Activated naive CD8-positive, alpha-beta T cell (primary cell): ENCODE results near the gene C2orf15.
A peak's percentile ranks its signal among the peaks of the same experiment; 100 is the strongest.

ENCODE experiments used
- H3K27ac Mint-ChIP-seq: one replicate; pipeline ENCODE4 v1.8.0; 2021; ENCODE audit warnings: mixed read lengths
- H3K27me3 Mint-ChIP-seq: one replicate; pipeline ENCODE4 v1.8.0; 2021; ENCODE audit warnings: mixed read lengths
- H3K36me3 Mint-ChIP-seq: one replicate; pipeline ENCODE4 v1.8.0; 2021; ENCODE audit warnings: mixed read lengths
- H3K4me1 Mint-ChIP-seq: one replicate; pipeline ENCODE4 v1.8.0; 2021; ENCODE audit warnings: low read depth, mixed read lengths
- H3K4me3 Mint-ChIP-seq: one replicate; pipeline ENCODE4 v1.8.0; 2021; ENCODE audit warnings: mild to moderate bottlenecking, mixed read lengths
- H3K9me3 Mint-ChIP-seq: one replicate; pipeline ENCODE4 v1.8.0; 2021; ENCODE audit warnings: low read depth, mixed read lengths

The C2orf15 gene

DNA sequence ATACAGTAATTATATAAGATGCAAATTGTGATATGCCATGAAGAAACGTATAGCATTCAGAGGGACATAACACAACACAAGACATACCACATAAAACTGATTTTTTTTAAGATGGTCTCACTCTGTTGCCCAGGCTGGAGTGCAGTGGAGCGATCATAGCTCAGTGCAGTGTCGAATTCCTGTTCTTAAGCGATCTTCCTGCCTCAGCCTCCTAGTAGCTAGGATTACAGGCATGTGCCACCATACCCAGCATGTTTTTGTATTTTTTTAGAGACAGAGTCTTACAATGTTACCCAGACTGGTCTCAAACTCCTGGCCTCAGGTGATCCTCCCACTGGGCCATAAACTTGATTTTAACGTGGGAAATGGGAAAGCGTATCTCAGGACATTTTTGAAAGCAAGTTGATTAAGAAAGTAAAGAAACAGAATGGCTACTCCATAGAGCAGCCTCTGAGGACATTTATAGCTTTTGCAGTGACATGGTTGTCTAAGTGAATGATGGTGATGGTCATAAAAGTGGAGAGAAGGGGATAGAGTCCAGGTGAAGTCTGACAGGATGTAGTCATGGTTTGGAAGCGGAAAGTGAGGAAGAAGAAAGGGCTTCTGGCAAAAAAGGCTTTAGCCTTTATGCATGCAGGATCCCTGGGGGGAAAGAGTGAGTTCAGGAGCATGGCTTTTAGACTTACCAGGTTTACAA is 10.8 kb downstream of the C2orf15 start:
- H3K4me3 Mint-ChIP-seq: no peak overlapping the region
- H3K4me1 Mint-ChIP-seq: peaks cover 19% of the 10 kb centered on the region
- H3K27ac Mint-ChIP-seq: no peak overlapping the region
- no peaks in the 10 kb centered on the region for H3K9me3 Mint-ChIP-seq
- H3K27me3 Mint-ChIP-seq: no peaks in the 10 kb centered on the region
- H3K36me3 Mint-ChIP-seq: peaks cover 2% of the 10 kb centered on the region

DNA sequence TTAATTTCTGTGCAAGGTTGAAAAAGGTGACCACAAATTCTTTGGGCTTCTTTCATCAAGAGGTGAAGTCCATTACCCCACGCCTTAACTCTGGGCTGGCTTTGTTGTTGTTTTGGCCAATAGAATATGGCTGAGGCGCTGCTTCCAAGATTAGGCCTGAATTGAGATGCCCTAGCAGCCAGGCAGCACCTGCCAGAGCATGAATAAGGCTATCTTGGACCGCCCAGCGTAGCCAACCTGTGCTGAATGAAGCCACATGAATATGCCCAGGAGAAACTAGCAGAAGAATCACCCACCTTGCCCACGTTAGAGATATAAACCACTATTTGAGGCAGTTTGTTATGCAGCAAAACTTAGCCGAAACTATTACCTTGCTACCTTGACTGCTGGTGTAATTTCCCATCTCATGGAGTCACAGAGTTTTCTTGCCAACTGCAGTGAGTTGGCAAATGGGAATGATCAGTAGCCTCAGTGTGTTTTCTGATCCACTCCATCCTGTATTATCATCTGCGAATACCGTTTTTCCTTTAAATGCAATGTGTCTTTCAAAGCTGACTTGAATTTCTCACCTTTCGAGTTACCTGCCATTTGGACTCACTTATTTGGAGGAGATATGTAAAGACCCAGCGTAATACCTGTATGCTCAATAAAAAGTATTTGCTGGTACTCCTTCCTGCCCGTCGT is 12.6 kb downstream of the C2orf15 start:
- Mint-ChIP-seq H3K27me3 (no peaks in the 10 kb centered on the region), H3K9me3 (no peaks in the 10 kb centered on the region), H3K27ac (peak overlapping the region; percentile 95), H3K4me3 (no peak overlapping the region), H3K4me1 (peaks cover 27% of the 10 kb centered on the region), H3K36me3 (peaks cover 5% of the 10 kb centered on the region)

DNA sequence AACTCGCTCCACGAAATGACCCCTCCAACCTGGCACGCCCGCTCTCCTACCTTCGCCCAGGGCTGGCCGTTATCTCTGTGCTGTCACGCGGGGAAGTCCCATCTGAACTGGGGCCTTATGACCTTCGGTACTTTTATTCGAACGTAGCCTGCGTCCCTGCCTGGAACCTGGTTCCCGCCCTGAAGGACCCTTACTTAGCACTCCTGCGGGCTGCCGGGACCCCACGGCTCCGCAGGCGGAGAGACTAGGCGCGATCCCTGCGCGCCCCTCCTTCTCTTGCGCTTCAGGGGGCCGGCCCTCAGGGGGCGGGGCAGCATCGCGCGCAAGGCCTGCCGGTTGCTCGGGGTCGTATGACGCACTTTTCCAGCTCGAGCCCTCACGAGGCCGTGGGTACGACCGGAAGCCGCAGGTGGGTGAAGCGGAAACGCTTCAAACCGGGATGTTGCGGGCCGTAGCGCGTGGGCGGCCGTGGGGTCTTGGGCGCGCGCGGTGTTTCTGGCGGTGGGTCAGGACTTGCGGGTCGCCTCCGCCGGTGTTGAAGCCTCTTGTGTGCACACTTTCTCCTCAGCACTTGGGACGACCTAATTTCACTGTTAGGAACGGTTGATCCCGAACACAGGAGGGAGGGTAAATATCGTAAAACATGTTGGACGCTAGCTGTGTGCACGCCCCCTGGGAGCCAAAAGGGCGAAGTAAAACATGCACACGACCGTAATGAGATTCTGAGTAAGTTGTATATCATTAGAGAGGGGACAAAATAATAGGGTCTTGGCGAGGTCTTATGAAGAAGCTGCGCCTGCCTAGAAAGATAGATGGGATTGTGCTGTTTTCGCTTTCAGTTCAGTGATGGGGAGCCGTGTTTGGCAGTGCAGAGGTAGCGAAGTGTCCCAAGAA is 13.4 kb downstream of the C2orf15 start, which contains the start of the genes LIPT1 and TSGA10:
Gene LIPT1, plus strand, starts transcription at position 325 of the 894 bp plus-strand sequence. CDS start 6,991 bp downstream, outside the sequence.
Gene TSGA10, minus strand, starts transcription at position 300 of the 894 bp plus-strand sequence. CDS start 45,503 bp downstream, outside the sequence.
- no peaks in the 10 kb centered on the region for H3K27me3 Mint-ChIP-seq
- peaks cover 31% of the 10 kb centered on the region for H3K4me1 Mint-ChIP-seq
- no peaks in the 10 kb centered on the region for H3K9me3 Mint-ChIP-seq
- peaks cover 7% of the 10 kb centered on the region for H3K36me3 Mint-ChIP-seq
- peak within 1 kb of the TSS; percentile 95 for H3K27ac Mint-ChIP-seq
- H3K4me3 Mint-ChIP-seq: no peak within 1 kb of the TSS

DNA sequence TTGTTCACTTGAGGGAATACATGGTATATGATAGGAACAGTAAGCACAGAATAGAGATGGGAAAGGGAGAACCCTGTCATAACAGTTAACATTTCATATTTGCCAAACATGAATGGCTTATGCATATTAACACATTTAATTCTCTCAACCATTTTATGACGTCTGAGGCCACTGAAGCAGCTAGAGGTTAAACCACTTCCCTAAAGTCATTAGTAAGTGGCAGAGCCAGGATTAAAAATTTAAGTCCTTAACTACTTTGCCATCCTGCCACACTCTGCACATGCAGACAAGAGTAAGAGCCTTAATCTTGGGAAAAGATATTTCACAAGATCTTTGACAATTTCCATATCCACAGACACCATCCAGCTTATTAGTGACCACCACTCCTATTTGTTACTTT is 15.4 kb downstream of the C2orf15 start:
- Mint-ChIP-seq H3K4me3 (peak overlapping the region; percentile 67), H3K9me3 (no peaks in the 10 kb centered on the region), H3K27me3 (no peaks in the 10 kb centered on the region), H3K4me1 (peaks cover 31% of the 10 kb centered on the region), H3K27ac (peak overlapping the region; percentile 56), H3K36me3 (peaks cover 5% of the 10 kb centered on the region)

DNA sequence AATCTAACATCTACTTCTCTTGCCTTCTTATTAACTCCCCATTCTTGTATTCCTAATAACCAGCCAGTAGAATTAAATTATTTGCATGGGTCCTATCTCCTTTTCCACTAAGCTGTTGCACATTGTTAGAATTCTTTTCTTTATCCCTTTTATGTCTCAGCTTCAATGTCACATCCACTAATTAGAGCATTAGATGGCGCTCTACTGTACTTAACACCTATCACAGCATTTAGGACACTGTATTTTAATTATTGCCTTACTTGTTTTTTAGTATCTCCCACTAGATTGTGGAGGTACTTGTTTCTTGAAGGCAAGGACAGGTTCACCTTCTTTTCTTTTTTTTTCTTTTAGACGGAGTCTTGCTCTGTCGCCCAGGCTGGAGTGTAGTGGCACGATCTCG is 17.1 kb downstream of the C2orf15 start:
- H3K36me3 Mint-ChIP-seq: peaks cover 5% of the 10 kb centered on the region
- H3K27ac Mint-ChIP-seq: peak overlapping the region; percentile 37
- no peak overlapping the region for H3K4me3 Mint-ChIP-seq
- peaks cover 31% of the 10 kb centered on the region for H3K4me1 Mint-ChIP-seq
- no peaks in the 10 kb centered on the region for H3K9me3 Mint-ChIP-seq
- H3K27me3 Mint-ChIP-seq: no peaks in the 10 kb centered on the region

DNA sequence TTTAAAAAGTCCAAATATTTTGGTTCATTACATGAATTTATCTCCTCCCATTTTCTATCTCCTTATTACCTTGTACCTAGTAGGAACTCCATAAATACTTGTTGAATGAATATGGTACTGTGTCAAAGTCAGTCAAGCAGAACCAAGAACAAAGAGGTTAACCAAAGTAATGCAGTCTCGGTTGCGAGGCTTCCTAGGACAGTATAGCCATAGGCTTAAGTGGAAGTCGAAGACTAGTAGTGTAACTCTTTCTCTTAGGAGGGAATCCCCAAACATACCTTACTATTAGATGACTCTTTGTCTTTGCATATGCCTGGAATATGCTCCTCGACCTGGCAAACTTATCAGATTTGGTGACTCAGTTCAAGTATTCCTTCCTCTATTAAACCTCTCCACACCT is 18.1 kb downstream of the C2orf15 start:
- Mint-ChIP-seq H3K27ac (peak overlapping the region; percentile 80), H3K27me3 (no peaks in the 10 kb centered on the region), H3K4me3 (no peak overlapping the region), H3K9me3 (no peaks in the 10 kb centered on the region), H3K4me1 (peaks cover 31% of the 10 kb centered on the region), H3K36me3 (peaks cover 5% of the 10 kb centered on the region)

DNA sequence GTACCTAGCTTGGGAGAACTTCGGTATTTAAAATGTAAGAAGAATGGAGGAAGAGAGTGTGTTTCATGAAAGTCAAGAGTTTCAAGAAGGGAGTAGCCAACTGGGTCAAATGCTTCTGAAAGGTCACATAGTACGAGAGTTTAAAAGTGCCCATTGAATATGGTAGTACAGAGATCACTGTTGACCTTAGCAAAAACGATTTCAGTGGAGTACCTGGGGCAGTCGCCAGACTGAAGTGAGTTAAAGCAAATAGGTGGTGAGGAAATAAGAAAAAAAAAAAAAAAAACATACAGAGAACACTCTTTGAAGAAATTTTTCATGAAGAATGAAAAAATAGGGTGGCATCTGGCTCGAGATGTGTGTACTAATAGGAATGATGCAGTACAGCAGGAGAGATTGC is 24.7 kb downstream of the C2orf15 start:
- Mint-ChIP-seq H3K27ac (peak overlapping the region; percentile 77), H3K4me3 (no peak overlapping the region), H3K27me3 (no peaks in the 10 kb centered on the region), H3K9me3 (no peaks in the 10 kb centered on the region), H3K36me3 (peaks cover 2% of the 10 kb centered on the region), H3K4me1 (peaks cover 11% of the 10 kb centered on the region)

DNA sequence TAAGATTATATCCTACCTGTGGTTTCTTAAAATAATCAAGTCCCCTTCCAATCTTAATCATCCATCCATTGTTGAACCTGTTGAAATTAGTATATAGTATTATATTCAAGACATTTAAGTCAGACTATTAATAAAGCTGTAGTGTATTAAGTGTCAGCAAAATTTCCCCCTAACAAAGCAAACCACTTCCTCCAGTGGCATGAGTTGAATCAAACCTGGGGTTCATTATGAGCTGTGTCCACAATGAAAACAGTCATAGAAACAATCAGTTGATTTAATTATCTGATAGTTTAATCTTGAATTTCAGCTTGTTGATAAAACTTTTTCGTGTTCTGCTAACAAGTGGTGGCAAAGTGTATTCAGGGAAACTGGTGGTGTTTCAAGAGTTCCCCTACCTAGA is 28.0 kb downstream of the C2orf15 start:
- no peaks in the 10 kb centered on the region for H3K9me3 Mint-ChIP-seq

DNA sequence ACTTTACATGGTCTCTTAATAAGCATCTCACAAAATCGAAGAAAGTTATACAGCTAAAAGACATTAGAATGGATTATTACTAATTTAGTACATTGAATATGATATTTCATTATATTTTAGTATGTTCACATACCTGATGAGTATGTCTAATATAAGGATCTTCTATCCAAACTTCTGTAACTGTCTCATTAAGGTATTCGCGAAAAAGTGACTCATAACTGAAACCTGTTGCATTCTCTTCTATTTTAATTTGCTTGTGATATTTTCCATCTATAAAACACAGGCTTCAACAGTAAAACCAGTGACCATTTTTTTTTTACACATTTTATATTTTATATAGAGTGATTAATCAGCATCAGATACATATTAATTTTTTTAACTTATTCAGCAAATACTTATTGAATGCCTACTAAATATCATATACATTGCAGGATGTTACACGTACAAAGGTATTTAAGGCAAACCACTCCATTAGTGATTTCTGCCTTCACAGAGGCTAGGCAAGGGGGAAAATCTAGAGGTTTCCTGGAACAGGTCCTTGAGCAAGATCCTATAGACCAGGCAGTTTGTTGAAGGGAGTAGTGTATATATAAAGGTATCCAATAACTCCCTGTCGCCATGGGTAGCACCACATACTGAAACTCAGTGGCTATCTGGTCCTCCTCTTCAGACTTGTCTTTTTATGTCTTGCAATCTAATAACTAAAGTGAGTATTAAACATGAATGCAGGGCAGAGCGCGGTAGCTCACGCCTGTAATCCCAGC is 30.1 kb downstream of the C2orf15 start:
- H3K27me3 Mint-ChIP-seq: no peaks in the 10 kb centered on the region
- peaks cover 35% of the 10 kb centered on the region for H3K4me1 Mint-ChIP-seq
- H3K36me3 Mint-ChIP-seq: peaks cover 2% of the 10 kb centered on the region
- no peak overlapping the region for H3K4me3 Mint-ChIP-seq
- no peaks in the 10 kb centered on the region for H3K9me3 Mint-ChIP-seq
- peak overlapping the region; percentile 78 for H3K27ac Mint-ChIP-seq

More for the DNA sequence above, 28.0 kb downstream of the C2orf15 start:
- Mint-ChIP-seq H3K36me3 (peaks cover 2% of the 10 kb centered on the region), H3K4me1 (peaks cover 23% of the 10 kb centered on the region), H3K4me3 (no peak overlapping the region), H3K27me3 (no peaks in the 10 kb centered on the region), H3K27ac (peak overlapping the region; percentile 28)

DNA sequence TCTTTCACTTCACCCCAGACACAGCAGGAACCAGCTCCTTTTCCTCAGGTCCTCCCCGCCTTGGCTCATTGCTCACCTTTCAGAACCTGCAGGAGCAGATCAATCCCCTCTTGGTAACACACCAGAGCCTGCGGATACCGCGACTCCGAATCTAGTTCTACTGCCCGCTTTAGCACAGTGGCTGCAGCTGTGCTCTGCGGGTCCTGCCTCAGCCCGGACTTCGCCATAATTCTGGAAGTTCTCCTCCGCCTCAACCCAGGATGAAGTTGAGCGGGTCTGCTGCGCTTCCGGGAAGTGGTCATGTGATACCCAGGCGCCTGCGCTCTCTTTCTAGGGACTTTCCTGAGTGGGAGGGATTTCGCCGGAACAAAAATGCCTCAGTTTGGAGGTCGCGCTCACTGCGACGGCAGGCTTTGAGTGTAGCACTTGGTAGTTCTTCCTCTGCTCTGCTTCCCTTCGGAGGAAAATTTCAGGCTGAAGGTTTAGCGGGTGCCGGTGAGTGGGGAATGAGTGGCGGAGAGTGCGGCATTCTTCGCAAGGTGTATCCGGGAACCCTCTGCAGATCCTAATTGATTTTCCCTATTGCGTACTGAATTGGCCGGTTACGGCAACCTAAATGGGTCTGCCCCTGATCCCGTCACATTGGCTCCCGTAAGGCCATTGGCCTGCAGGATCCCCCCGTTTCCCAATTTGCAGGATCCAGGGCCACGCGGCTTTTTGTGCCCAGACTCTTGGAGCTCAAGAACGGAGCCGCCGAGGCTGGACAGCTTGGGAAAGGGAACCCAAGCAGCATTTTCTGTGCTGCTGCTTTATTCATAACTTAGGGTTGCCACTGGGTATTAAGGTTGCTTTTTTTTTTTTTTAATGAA is 39.5 kb downstream of the C2orf15 start, which contains the start of the genes MITD1 and MRPL30:
Gene MITD1, minus strand, starts transcription at position 304 of the 869 bp plus-strand sequence. Its CDS starts 77 bp downstream, at position 227.
Gene MRPL30, plus strand, starts transcription at position 430 of the 869 bp plus-strand sequence. CDS start 5,020 bp downstream, outside the sequence.
- Mint-ChIP-seq H3K36me3 (peaks cover 6% of the 10 kb centered on the region), H3K4me3 (peak within 1 kb of the TSS; percentile 100), H3K4me1 (peaks cover 63% of the 10 kb centered on the region), H3K27me3 (no peaks in the 10 kb centered on the region), H3K9me3 (no peaks in the 10 kb centered on the region), H3K27ac (peak within 1 kb of the TSS; percentile 99)

DNA sequence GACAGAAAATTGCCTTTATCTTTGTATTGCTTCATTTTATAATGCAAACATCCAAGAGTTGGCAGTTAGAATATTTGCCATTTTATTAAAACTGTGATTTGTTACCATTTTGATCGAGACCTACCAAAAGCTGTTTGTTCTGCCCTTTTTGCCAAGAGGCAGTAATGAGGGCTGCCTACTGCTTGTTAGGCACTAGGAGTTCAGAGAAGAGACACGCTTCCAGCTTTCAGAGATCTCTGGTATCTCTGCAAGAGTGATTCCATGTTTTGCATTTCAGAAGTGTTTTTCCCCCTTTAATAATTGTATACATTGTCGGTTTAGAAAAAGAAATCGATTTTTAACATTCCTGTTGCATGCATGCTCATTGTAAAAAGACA is 40.1 kb downstream of the C2orf15 start:
- Mint-ChIP-seq H3K4me3 (peak overlapping the region; percentile 100), H3K9me3 (no peaks in the 10 kb centered on the region), H3K36me3 (peaks cover 6% of the 10 kb centered on the region), H3K27ac (peak overlapping the region; percentile 99), H3K27me3 (no peaks in the 10 kb centered on the region), H3K4me1 (peaks cover 61% of the 10 kb centered on the region)

DNA sequence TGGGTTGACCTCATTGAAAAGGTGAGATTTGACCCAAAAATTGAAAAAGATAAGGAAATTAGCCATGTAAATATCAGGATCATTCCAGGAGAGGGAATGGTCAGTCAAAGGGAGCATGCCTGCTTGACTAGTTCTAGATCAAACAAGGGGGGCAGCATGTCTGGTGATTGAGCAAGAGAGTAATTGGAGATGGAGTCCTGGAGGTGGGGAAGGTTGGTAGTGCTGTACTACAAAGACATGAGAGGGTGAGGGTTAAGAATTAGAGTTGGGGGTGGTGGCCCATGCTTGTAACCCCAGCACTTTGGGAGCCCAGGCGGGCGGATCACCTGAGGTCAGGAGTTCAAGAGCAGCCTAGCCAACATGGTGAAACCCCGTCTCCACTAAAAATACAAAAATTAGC is 41.5 kb downstream of the C2orf15 start:
- Mint-ChIP-seq H3K4me3 (peak overlapping the region; percentile 34), H3K4me1 (peaks cover 51% of the 10 kb centered on the region), H3K27me3 (no peaks in the 10 kb centered on the region), H3K27ac (no peak overlapping the region), H3K36me3 (peaks cover 4% of the 10 kb centered on the region), H3K9me3 (no peaks in the 10 kb centered on the region)

DNA sequence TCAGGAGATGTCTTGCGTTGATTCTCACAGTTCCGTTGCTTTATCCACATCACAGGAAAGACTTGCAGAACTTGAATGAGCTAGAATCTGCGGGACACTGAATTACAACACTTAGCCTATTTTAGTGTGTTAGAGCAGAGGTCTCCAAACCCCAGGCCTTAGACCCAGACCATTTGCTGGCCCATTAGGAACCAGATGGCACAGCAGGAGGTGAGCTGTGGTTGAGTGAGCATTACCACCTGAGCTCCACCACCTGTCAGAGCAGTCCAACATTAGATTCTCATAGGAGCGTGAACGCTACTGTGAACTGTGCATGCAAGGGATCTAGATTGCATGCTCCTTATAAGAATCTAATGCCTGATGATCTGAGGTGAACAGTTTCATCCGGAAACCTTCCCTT is 43.3 kb downstream of the C2orf15 start:
- no peaks in the 10 kb centered on the region for H3K36me3 Mint-ChIP-seq
- H3K4me3 Mint-ChIP-seq: no peak overlapping the region
- no peaks in the 10 kb centered on the region for H3K27me3 Mint-ChIP-seq
- H3K9me3 Mint-ChIP-seq: no peaks in the 10 kb centered on the region
- no peak overlapping the region for H3K27ac Mint-ChIP-seq
- H3K4me1 Mint-ChIP-seq: peaks cover 46% of the 10 kb centered on the region
